GM13977 (cell line): ENCODE data around the gene PDIA4.
"Not testable (repeated sequence)": the region's sequence is repeated elsewhere in the genome, so short reads cannot be mapped to it uniquely, and the experiment has no call there.

ENCODE experiments used
- DNase-seq: peaks from one replicate; pipeline ENCODE4 v3.0.0; 2012; ENCODE audit warnings: low spot score
- in situ Hi-C: fragments of 300-500 bp; cut with MboI; formaldehyde crosslinking; loops from one replicate; pipeline ENCODE4 v1.12.0; 2022; ENCODE audit warnings: low sequenced_read_pairs, low pct_unique_long_range_greater_than_20kb, mixed read lengths, inconsistent platforms; ENCODE audit not compliant: unreplicated experiment
- TF ChIP-seq, protein P1 (sequence below): IDR thresholded peaks from 2 replicates; pipeline ENCODE4 v1.5.1; 2012; ENCODE audit warnings: mild to moderate bottlenecking, control low read depth; ENCODE audit not compliant: insufficient read depth; ENCODE audit errors: extremely low read depth, missing control alignments

PDIA4 gene

DNA sequence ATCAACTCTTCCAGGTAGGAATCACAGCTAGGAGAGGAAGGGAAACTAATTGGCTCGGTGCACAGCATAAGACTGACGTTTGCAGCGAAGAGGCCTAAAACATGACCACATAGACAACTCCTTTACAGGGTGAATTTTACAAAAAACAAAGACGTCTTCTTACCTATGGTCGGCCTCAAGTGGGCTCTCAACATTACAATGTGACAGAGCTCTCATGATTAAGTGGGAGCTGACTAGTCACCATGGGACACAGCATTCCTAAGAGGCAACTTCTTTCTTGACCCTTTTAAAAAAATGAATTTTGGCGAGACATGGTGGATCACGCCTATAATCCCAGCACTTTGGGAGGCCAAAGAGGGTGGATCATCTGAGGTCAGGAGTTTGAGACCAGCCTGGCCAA, 4.6 kb downstream of the PDIA4 start:
- in situ Hi-C loops: no loop called here
- TF ChIP-seq, protein P1, sequence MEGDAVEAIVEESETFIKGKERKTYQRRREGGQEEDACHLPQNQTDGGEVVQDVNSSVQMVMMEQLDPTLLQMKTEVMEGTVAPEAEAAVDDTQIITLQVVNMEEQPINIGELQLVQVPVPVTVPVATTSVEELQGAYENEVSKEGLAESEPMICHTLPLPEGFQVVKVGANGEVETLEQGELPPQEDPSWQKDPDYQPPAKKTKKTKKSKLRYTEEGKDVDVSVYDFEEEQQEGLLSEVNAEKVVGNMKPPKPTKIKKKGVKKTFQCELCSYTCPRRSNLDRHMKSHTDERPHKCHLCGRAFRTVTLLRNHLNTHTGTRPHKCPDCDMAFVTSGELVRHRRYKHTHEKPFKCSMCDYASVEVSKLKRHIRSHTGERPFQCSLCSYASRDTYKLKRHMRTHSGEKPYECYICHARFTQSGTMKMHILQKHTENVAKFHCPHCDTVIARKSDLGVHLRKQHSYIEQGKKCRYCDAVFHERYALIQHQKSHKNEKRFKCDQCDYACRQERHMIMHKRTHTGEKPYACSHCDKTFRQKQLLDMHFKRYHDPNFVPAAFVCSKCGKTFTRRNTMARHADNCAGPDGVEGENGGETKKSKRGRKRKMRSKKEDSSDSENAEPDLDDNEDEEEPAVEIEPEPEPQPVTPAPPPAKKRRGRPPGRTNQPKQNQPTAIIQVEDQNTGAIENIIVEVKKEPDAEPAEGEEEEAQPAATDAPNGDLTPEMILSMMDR: no peak
- DNase-seq: no peak

DNA sequence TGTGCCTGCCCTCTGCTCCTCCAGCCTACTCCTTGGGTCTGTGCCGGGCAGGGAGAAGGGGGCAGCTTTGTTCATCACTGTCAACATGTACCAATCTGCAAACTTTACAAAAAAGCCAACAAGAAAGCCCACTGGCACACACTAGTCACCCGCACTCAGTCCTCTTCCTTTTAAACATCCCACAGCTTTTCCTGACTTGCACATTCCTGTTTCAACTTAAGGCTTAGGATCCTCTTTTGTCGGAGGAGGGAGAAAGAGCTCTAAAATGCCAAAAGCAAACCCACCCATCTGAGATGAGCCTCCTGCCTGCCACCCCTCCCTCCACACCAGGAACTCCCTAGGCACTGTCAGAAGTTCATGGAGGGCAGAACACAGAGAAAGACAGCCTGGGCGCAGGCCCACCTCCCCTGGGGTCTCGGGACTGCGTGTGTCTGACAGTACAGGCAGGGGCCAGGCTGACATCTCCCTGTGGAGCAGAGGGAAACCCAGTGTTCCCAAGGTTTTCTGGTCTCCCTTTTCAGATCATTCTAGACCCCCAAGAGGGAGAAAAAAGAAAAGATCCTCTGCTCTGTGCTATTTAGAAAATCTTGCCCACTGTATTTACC, 5.4 kb downstream of the PDIA4 start:
- in situ Hi-C loops: no loop called here
- TF ChIP-seq, protein P1: no peak
- DNase-seq: no peak

DNA sequence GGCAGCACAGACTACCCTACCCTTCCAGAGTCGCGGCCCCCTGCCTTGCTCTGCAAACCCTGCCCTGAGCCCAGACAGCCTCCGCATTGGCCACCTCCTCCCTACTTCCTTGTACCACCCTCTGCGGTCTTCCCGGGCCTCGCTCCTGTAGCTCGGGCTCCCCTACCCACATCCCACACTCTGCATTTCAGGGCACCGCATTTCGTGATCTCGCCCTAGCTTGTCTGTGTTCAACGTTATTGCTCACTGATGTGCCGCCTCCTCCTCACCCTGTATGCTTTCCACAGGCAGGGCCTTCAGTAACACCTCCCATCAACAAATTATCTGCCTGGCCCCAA, 6.6 kb downstream of the PDIA4 start:
- TF ChIP-seq, protein P1: no peak
- DNase-seq: no peak
- in situ Hi-C loops: no loop called here

DNA sequence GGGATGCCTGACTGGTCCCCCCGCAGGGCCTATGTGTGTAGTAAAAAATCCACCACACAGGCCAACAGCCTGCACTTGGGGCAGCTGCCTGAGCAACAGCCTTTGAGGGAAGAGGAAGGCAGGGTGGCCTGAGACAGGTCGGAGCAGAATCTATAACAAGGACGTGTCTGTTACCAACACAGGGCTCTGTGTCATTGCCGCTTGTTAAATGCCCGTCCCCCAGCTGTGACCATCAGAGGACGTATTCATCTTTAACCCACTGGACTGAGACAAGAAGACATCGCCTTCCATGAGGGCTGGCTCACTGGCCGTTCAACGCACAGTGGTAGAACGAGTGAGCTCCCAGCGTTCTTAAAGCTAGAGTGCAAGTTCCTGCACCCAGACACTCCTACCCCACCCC, 7.8 kb downstream of the PDIA4 start:
- TF ChIP-seq, protein P1: no peak
- no peak for DNase-seq
- in situ Hi-C loops: no loop called here

DNA sequence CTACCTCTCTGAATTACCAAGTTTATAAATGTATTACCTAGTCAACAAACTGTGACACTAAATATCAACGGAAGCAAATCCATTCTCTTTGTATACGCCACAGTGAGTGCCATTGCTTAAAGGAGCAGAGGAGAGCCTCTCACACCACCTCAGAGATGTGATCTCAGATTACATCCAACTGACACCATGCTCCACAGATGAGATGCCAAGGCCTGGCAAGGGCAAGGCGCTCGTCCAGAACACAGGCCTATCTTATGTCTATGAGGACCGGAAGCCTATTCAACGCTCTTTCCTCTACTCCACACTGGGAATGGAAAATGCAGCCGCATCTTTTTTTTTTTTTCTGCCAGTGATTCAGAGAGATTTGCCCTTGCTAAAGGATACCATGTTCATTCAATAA, 11.4 kb downstream of the PDIA4 start:
- no peak for DNase-seq
- TF ChIP-seq, protein P1: no peak
- in situ Hi-C loops: no loop called here

DNA sequence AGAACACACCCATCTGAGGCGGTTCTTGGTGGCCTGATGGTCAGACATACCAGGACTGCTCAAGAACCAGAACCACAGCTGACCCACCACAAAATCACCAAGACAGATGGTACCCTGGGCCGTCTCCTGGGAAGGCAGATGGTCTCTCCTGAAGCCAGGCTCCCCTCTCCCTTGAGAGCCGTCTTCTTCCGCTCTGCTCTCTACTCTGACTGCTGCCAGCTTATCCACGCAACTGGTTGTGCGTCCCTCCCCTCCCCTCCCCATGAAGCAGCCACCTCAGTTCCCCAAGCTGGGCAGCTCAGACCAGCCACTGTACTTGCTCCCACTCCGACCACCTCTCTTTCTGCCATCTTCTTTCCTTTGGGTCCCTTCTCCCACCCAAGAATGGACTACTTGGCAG, 14.0 kb downstream of the PDIA4 start:
- TF ChIP-seq, protein P1: no peak
- in situ Hi-C loops: no loop called here
- no peak for DNase-seq

DNA sequence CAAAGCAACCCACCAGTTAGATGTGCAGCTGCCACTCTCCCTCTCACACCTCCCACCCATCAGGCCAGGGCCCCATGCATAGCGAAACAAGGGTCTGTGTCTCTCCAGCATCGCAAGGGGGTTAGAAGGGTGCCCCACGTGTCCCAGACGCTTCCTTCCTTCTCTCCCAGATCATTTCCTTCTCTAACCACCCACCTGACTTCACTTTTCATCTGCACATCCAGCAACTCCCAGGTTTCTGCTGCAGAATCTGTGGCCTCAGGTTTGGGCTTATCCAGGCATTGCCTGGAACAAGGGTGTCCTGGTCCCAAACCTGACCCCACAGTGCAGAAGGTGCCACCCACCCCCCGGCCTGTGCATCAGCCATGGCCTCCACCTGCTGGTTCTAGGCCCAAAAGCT, 14.4 kb downstream of the PDIA4 start:
- in situ Hi-C loops: no loop called here
- TF ChIP-seq, protein P1: no peak
- no peak for DNase-seq

DNA sequence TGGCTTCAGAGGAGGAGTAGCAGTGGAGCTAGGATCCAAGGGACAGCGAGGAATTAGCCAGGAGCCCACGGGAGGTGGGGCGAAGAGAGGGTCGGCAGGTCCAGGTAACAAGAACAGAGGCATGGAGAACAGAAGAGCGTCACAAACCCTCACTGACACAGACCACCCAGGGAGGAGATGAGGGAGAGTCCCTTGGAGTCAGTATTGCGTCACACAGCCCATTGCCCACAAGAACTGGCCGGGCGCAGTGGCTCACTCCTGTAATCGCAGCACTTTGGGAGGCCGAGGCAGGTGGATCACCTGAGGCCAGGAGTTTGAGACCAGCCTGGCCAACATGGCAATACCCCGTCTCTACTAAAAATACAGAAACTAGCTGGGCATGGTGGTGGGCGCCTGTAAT, 15.6 kb downstream of the PDIA4 start:
- in situ Hi-C loops: not testable (repeated sequence)

More for the DNA sequence above, 15.6 kb downstream of the PDIA4 start:
- DNase-seq: not testable (repeated sequence)
